GM10266 (cell line): ENCODE results near the gene UGGT2.
"Not testable (repeated sequence)": the region's sequence is repeated elsewhere in the genome, so short reads cannot be mapped to it uniquely, and the experiment has no call there.

Experiments
- DNase-seq: peaks from one replicate; pipeline ENCODE4 v3.0.0; 2012; ENCODE audit errors: extremely low spot score
- CTCF ChIP-seq: IDR thresholded peaks from 2 replicates; pipeline ENCODE4 v1.5.1; 2012; ENCODE audit warnings: mild to moderate bottlenecking, low read depth; ENCODE audit not compliant: control insufficient read depth, insufficient read depth; ENCODE audit errors: missing control alignments

Gene UGGT2

GRCh38 chr13:95784161-95784899 is 268.9 kb downstream of the UGGT2 start:
- TF ChIP-seq CTCF: no peak
- no peak for DNase-seq

GRCh38 chr13:95783747-95784146 is 269.5 kb downstream of the UGGT2 start:
- no peak for TF ChIP-seq CTCF
- DNase-seq: no peak

GRCh38 chr13:95781940-95782339 is 271.3 kb downstream of the UGGT2 start:
- DNase-seq: not testable (repeated sequence)

- no peak for TF ChIP-seq CTCF
- no peak for DNase-seq
These were observed 272.2 kb downstream of the UGGT2 start for GRCh38 chr13:95781016-95781415.

GRCh38 chr13:95779522-95779921 is 273.7 kb downstream of the UGGT2 start:
- no peak for TF ChIP-seq CTCF
- DNase-seq: no peak

GRCh38 chr13:95771905-95772304 is 281.3 kb downstream of the UGGT2 start:
- no peak for TF ChIP-seq CTCF

GRCh38 chr13:95763601-95764000 is 289.6 kb downstream of the UGGT2 start:
- no peak for TF ChIP-seq CTCF
- DNase-seq: no peak

More at GRCh38 chr13:95771905-95772304, 281.3 kb downstream of the UGGT2 start:
- DNase-seq: no peak

GRCh38 chr13:95762626-95763025 is 290.6 kb downstream of the UGGT2 start:
- DNase-seq: not testable (repeated sequence)

GRCh38 chr13:95756072-95756471 is 297.1 kb downstream of the UGGT2 start:
- DNase-seq: no peak
- no peak for TF ChIP-seq CTCF
